PC-3 (cell line): Measurements from ENCODE around the gene GNB1. TPM values are rescaled to one million over a fixed set of nuclear protein-coding genes. Genes with fewer than 3 reads are reported as not detected.
"Not testable (repeated sequence)": the region's sequence is repeated elsewhere in the genome, so short reads cannot be mapped to it uniquely, and the experiment has no call there.

Source experiments
- ATAC-seq: fragments of 200-7000 bp; cut with Tn5 transposase; 2 replicates; pipeline ENCODE4 v1.9.1; 2020; ENCODE audit warnings: mild to moderate bottlenecking, moderate library complexity
- BruUV-seq: library from RNA; stranded (reverse); fragments of 400-500 nt; replicated peaks from 2 replicates; lab custom pipeline; 2021; lab: Mats Ljungman, UMichigan
- CTCF ChIA-PET: fragments of 300-600 bp; sonication (Branson Sonifier 250); formaldehyde crosslinking; loops from one replicate; lab custom pipeline; 2022; ENCODE audit warnings: antibody characterized with exemption; lab: Charles Lee
- POLR2A ChIA-PET: fragments of 300-600 bp; sonication (Branson Sonifier 250); formaldehyde crosslinking; loops from one replicate; lab custom pipeline; 2022; ENCODE audit warnings: antibody characterized with exemption; ENCODE audit not compliant: unreplicated experiment; lab: Charles Lee
- DNase-seq: peaks from one replicate; pipeline ENCODE4 v3.0.0-alpha.2; 2015
- H2AFZ ChIP-seq: fragments of 300-600 bp; sonication (generic); 2 replicates; pipeline ENCODE4 v1.6.0; 2016; ENCODE audit warnings: antibody characterized with exemption, low read length
- H3F3A ChIP-seq: fragments of 300-600 bp; sonication (generic); one replicate; pipeline ENCODE4 v1.6.0; 2017; ENCODE audit warnings: antibody characterized with exemption, low read length, control low read depth, mild to moderate bottlenecking; ENCODE audit not compliant: unreplicated experiment
- H3K27ac ChIP-seq: fragments of 300-600 bp; sonication (generic); 2 replicates; pipeline ENCODE4 v1.5.1; 2016; ENCODE audit warnings: mild to moderate bottlenecking, low read length
- H3K27me3 ChIP-seq: fragments of 300-600 bp; sonication (generic); 2 replicates; pipeline ENCODE4 v1.6.1; 2016; ENCODE audit warnings: low read length, mixed read lengths
- H3K36me3 ChIP-seq: fragments of 300-600 bp; sonication (generic); 2 replicates; pipeline ENCODE4 v1.6.1; 2016; ENCODE audit warnings: low read depth, mixed run types, low read length, mixed read lengths
- H3K4me1 ChIP-seq: fragments of 300-600 bp; sonication (generic); 2 replicates; pipeline ENCODE4 v1.5.1; 2016; ENCODE audit warnings: low read length; ENCODE audit not compliant: insufficient read depth
- H3K4me2 ChIP-seq: fragments of 300-600 bp; sonication (generic); 2 replicates; pipeline ENCODE4 v1.6.0; 2016; ENCODE audit warnings: low read length
- H3K4me3 ChIP-seq: fragments of 300-600 bp; sonication (generic); 2 replicates; pipeline ENCODE4 v1.5.1; 2016; ENCODE audit warnings: mild to moderate bottlenecking, low read length, mixed read lengths
- H3K79me2 ChIP-seq: fragments of 300-600 bp; sonication (generic); 2 replicates; pipeline ENCODE4 v1.6.1; 2017; ENCODE audit warnings: low read length, mixed read lengths
- H3K9ac ChIP-seq: fragments of 300-600 bp; sonication (generic); 2 replicates; pipeline ENCODE4 v1.6.0; 2016; ENCODE audit warnings: mild to moderate bottlenecking, low read length
- H3K9me2 ChIP-seq: fragments of 300-600 bp; sonication (generic); replicated peaks from 2 replicates; pipeline ENCODE4 v1.6.1; 2016; ENCODE audit warnings: mixed run types, low read length, mixed read lengths
- H3K9me3 ChIP-seq: fragments of 300-600 bp; sonication (generic); 2 replicates; pipeline ENCODE4 v1.6.1; 2016; ENCODE audit warnings: low read length, mixed read lengths
- H4K20me1 ChIP-seq: fragments of 300-600 bp; sonication (generic); 2 replicates; pipeline ENCODE4 v1.6.1; 2016; ENCODE audit warnings: low read length, mixed read lengths
- EZH2 ChIP-seq: fragments of 300-600 bp; sonication (generic); IDR thresholded peaks from one replicate; pipeline ENCODE4 v1.6.1; 2017; ENCODE audit warnings: antibody characterized with exemption, mild to moderate bottlenecking, low read length; ENCODE audit not compliant: unreplicated experiment
- EZH2phosphoT487 ChIP-seq: fragments of 300-600 bp; sonication (generic); IDR thresholded peaks from 2 replicates; pipeline ENCODE4 v1.6.1; 2018; ENCODE audit warnings: mild to moderate bottlenecking, antibody characterized with exemption, low read length, borderline replicate concordance
- intact Hi-C: fragments of 100-400 bp; cut with micrococcal nuclease; formaldehyde crosslinking; loops from 2 replicates; pipeline ENCODE4 v1.9.0; 2023
- total RNA-seq: library from RNA; depleted of rRNA; stranded (reverse); fragments of >200 nt; gene quantifications from 2 replicates; pipeline ENCODE4 v1.2.3, GENCODE V29; 2014
- TF ChIP-seq, protein P1 (sequence below): fragments of 300-600 bp; sonication (generic); conservative IDR thresholded peaks from 2 replicates; pipeline ENCODE4 v1.5.1; 2017; ENCODE audit warnings: antibody characterized with exemption, low read depth, mild to moderate bottlenecking, low read length

GNB1 gene
- total RNA-seq, 1 experiment from 2014 or later: 125 TPM

DNA sequence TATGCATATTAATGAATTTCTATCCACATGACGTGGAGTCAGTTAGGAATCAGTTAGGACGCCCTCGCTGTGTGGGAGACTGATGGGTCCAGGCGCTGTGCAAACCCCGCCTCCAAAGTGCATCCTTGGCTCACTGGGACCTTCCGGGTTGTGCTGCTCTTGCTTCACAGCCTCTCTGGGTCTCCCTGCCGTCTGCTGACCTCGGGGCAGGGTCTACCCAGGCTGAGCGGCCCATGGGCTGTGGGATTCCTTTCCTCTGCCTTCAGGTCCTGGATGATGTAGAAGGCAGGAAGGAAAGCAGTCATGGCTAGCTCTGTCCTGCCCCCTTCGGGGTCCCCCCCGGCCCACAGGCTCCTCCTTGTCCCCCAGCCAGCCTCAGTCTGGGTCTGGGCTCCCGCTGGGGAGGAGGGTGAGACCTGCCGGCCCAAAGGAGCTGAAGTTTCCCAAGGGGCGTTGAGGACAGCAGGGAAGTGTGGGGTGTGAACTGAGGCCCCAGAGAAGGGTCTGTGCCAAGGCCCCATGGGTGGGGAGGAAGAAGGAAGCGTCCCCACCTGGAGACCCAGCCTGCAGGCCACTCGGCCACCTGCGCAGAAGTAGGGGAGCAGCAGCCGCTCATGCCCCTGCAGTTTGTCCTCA lies 142.1 kb downstream of the GNB1 start:
- H3K9me2 ChIP-seq: no peaks in the 10 kb centered on the region
- H3K9me3 ChIP-seq: no peaks in the 10 kb centered on the region
- no peaks in the 10 kb centered on the region for H3K4me1 ChIP-seq
- H3F3A ChIP-seq: no peaks in the 10 kb centered on the region
- ChIA-PET POLR2A (no interaction called here), CTCF (no interaction called here)
- no peak overlapping the region for H3K4me3 ChIP-seq
- H3K27ac ChIP-seq: no peak overlapping the region
- H4K20me1 ChIP-seq: no peaks in the 10 kb centered on the region
- H3K27me3 ChIP-seq: no peaks in the 10 kb centered on the region
- no peaks in the 10 kb centered on the region for H3K79me2 ChIP-seq
- DNase-seq (peak; percentile 10), ATAC-seq (no peak)
- TF ChIP-seq, protein P1, sequence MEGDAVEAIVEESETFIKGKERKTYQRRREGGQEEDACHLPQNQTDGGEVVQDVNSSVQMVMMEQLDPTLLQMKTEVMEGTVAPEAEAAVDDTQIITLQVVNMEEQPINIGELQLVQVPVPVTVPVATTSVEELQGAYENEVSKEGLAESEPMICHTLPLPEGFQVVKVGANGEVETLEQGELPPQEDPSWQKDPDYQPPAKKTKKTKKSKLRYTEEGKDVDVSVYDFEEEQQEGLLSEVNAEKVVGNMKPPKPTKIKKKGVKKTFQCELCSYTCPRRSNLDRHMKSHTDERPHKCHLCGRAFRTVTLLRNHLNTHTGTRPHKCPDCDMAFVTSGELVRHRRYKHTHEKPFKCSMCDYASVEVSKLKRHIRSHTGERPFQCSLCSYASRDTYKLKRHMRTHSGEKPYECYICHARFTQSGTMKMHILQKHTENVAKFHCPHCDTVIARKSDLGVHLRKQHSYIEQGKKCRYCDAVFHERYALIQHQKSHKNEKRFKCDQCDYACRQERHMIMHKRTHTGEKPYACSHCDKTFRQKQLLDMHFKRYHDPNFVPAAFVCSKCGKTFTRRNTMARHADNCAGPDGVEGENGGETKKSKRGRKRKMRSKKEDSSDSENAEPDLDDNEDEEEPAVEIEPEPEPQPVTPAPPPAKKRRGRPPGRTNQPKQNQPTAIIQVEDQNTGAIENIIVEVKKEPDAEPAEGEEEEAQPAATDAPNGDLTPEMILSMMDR: no peak
- TF ChIP-seq EZH2: no peak
- TF ChIP-seq EZH2phosphoT487: no peak
- peaks cover 10% of the 10 kb centered on the region; the same call in 1 of the 2 replicates for H3K36me3 ChIP-seq
- no peak overlapping the region for H3K9ac ChIP-seq
- no peak overlapping the region for H3K4me2 ChIP-seq
- no peak overlapping the region for H2AFZ ChIP-seq
- BruUV-seq: no TSS peak
- intact Hi-C loops: no loop called here

DNA sequence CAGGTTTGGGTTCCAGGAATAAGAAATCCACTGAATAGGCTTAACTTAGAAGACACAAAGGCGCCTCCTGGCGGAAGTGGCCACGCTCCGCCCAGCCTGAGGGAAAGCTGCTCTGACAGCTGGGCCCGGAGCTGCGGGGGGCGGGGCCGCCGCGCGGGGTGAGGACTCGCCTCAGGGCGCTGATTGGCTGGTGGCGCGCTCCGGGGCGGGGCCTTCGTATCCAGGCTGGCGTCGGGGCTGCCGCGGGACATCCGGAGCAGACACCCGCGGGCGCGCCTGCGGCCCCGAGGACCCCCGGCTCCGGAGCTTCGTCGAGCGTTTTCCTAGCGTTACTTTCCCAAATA lies 144.3 kb downstream of the GNB1 start:
- H3K4me3 ChIP-seq, CTCF ChIA-PET, H4K20me1 ChIP-seq, H3K4me1 ChIP-seq, H3K36me3 ChIP-seq, H3K27me3 ChIP-seq, H3K9ac ChIP-seq, BruUV-seq, DNase-seq, H3K9me2 ChIP-seq, intact Hi-C loops, POLR2A ChIA-PET, H3K79me2 ChIP-seq, H2AFZ ChIP-seq, H3K9me3 ChIP-seq, H3F3A ChIP-seq, H3K4me2 ChIP-seq: not testable (repeated sequence)
- peak overlapping the region; percentile 81; the same call in 1 of the 2 replicates for H3K27ac ChIP-seq
- peak; percentile 85 for ATAC-seq

DNA sequence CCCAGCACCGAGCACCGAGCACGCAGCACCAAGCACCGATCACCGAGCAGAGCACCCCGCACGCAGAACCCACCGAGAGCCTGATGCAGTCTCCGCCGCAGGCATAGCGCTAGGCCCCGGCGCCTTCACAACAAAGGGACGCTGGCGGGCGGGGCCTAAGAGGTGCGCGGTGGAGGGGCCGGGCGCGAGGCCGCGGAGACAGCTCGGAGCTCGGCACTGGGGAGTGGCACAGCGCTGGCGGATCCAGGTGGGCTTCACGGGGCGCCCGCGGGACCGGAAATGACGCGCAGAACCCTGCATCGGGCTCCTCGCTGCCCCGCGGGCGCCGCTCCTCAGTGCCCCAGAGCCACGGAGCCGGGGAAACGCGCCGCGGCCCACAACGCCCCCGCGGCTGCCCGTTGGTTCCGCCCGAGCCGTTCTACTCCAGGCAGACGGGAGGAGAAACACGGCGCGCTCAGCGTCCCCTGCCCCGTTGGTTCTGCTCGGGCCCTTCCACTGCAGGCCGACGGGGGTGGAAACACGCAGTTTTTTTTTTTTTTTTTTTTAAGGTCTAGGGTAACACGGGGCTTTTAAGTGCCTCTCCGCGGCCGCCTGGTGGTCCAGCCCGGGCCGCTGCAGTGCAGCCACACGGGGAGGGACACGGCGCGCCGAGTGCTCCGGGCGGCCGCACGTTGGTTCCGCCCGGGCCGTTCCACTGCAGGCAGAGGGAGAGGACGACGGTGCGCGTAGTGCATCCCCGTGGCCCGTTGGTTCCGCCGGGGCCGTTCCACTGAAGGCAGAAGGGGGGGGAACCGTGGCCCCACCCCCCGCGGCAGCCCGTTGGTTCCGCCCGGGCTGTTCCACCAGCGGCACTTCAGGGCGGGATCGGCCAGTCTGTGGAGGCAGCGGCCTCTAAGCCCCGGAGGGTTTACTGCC lies 145.0 kb downstream of the GNB1 start:
- H3K4me1 ChIP-seq, CTCF ChIA-PET, H3K4me2 ChIP-seq, BruUV-seq, POLR2A ChIA-PET, H3F3A ChIP-seq, H3K9me3 ChIP-seq, intact Hi-C loops, H3K36me3 ChIP-seq, H3K27me3 ChIP-seq, H3K9me2 ChIP-seq, H2AFZ ChIP-seq, H3K79me2 ChIP-seq, H4K20me1 ChIP-seq: not testable (repeated sequence)
- ATAC-seq: peak; percentile 80
- peak; percentile 36 for DNase-seq
- H3K4me3 ChIP-seq: peak overlapping the region; percentile 56; the same call in 1 of the 2 replicates
- peak overlapping the region; percentile 75 for H3K9ac ChIP-seq
- peak overlapping the region; percentile 81 for H3K27ac ChIP-seq

DNA sequence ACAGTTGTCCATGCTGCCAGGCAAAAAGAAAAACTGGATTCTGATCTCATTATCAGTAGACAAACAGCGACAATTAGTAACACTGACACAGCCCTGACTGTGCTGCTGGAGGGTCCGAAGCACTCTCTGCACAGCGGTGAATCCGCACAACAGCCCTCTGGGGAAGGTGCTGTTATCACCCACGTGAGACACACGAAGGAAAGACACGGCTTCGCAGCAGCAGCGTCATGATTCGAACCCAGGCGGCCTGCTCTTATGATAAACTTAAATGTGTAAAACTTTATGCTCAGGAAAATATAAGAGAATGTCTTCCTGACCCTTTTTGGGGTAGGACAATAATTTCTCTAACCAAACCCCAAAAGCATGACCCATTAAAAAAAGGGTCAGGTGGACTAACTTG lies 148.4 kb downstream of the GNB1 start:
- H3K4me2 ChIP-seq, H3K79me2 ChIP-seq, H3K4me1 ChIP-seq, H3K27me3 ChIP-seq, DNase-seq, H4K20me1 ChIP-seq, H3K9me3 ChIP-seq, H3K9ac ChIP-seq, intact Hi-C loops, POLR2A ChIA-PET, ATAC-seq, CTCF ChIA-PET, H3K9me2 ChIP-seq, H3K36me3 ChIP-seq, H3K27ac ChIP-seq, H3K4me3 ChIP-seq, H3F3A ChIP-seq, H2AFZ ChIP-seq, BruUV-seq: not testable (repeated sequence)

DNA sequence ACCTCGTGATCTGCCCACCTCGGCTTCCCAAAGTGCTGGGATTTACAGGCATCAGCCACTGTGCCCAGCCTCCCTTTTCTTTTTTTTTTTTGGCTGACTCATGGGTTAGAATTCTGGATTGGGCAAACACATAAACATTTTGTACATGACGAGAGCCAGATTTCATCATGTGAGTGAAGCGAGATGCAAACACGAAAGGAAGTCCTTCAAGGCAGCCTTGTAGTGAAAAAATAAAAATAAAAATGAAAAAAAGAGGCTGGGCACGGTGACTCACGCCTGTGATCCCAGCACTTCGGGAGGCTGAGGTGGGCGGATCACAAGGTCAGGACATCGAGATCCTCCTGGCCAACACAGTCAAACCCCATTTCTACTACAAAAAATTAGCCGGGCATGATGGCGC lies 149.9 kb downstream of the GNB1 start:
- BruUV-seq, H3K27ac ChIP-seq, H2AFZ ChIP-seq, H3K36me3 ChIP-seq, H3K9me3 ChIP-seq, CTCF ChIA-PET, H3F3A ChIP-seq, H3K4me3 ChIP-seq, H3K79me2 ChIP-seq, H3K9me2 ChIP-seq, H3K4me1 ChIP-seq, POLR2A ChIA-PET, H4K20me1 ChIP-seq, ATAC-seq, intact Hi-C loops, H3K27me3 ChIP-seq, H3K4me2 ChIP-seq, H3K9ac ChIP-seq: not testable (repeated sequence)
- peak; percentile 19 for DNase-seq
